Activated T-cell treated with anti-CD3 and anti-CD28 coated beads for 48 hours (primary cell): ENCODE data around the gene NUDT16L1.

Experiments
- DNase-seq: peaks from one replicate; pipeline ENCODE4 v3.0.0-alpha.2; 2020; ENCODE audit warnings: low read depth

The NUDT16L1 gene

GRCh38 chr16:4695473-4696171 is 2.3 kb downstream of the NUDT16L1 start:
- no peak for DNase-seq

- no peak for DNase-seq
Observed at GRCh38 chr16:4696172-4696904, 3.0 kb downstream of the NUDT16L1 start.

GRCh38 chr16:4696905-4697847 is 3.8 kb downstream of the NUDT16L1 start:
- DNase-seq, result no peak

GRCh38 chr16:4697848-4698291 is 4.5 kb downstream of the NUDT16L1 start:
- no peak for DNase-seq

GRCh38 chr16:4698321-4699045 is 5.1 kb downstream of the NUDT16L1 start:
- no peak for DNase-seq

GRCh38 chr16:4699046-4699556 is 5.7 kb downstream of the NUDT16L1 start:
- no peak for DNase-seq

- DNase-seq, result no peak
Observed at GRCh38 chr16:4700380-4700996, 7.1 kb downstream of the NUDT16L1 start.

GRCh38 chr16:4700997-4701743 is 7.8 kb downstream of the NUDT16L1 start:
- no peak for DNase-seq

GRCh38 chr16:4701791-4702465 is 8.6 kb downstream of the NUDT16L1 start:
- no peak for DNase-seq

GRCh38 chr16:4702466-4702808 is 9.1 kb downstream of the NUDT16L1 start:
- DNase-seq, result no peak

GRCh38 chr16:4703906-4704305 is 10.5 kb downstream of the NUDT16L1 start:
- no peak for DNase-seq

- no peak for DNase-seq
Observed at GRCh38 chr16:4704491-4704890, 11.1 kb downstream of the NUDT16L1 start.

- no peak for DNase-seq
Observed at GRCh38 chr16:4704913-4705312, 11.6 kb downstream of the NUDT16L1 start.

- no peak for DNase-seq
Observed at GRCh38 chr16:4706871-4707270, 13.5 kb downstream of the NUDT16L1 start.

- DNase-seq, result no peak
Observed at GRCh38 chr16:4709481-4709880, 16.1 kb downstream of the NUDT16L1 start.

GRCh38 chr16:4713663-4714501 is 20.5 kb downstream of the NUDT16L1 start:
- DNase-seq, result no peak

GRCh38 chr16:4714996-4715395 is 21.6 kb downstream of the NUDT16L1 start:
- DNase-seq, result no peak

GRCh38 chr16:4718466-4718865 is 25.1 kb downstream of the NUDT16L1 start:
- no peak for DNase-seq
